Muscle of back (tissue), 11 donors: ENCODE data around the gene SMIM13. TPM values are rescaled to one million over a fixed set of nuclear protein-coding genes. Genes with fewer than 3 reads are reported as not detected.
A peak's percentile ranks its signal among the peaks of the same experiment; 100 is the strongest.

Source experiments
- DNase-seq, 3 donors: peaks; one replicate each; pipeline versions ENCODE4 v3.0.0 to v3.0.0-alpha.2; 2013
- polyA plus RNA-seq, 10 donors: library from polyadenylated mRNA; unstranded; fragments of 120-200 nt; gene quantifications; one replicate each; pipeline ENCODE4 v1.2.1, GENCODE V29; 2013; ENCODE audit not compliant: insufficient read length in 10 of 10

SMIM13 gene
- polyA plus RNA-seq, 10 donors, result 8.8 to 13.4 (median 10.7) TPM

- DNase-seq, result peak in 1 of 3 donors; percentile 20
These were observed 26.8 kb downstream of the SMIM13 start for GRCh38 chr6:11120271-11121005.

- DNase-seq, result peak in 2 of 3 donors; percentile 10 to 23
These were observed 28.2 kb downstream of the SMIM13 start for GRCh38 chr6:11121851-11122250.

GRCh38 chr6:11122380-11122779 is 28.7 kb downstream of the SMIM13 start:
- no peak for DNase-seq

DNA sequence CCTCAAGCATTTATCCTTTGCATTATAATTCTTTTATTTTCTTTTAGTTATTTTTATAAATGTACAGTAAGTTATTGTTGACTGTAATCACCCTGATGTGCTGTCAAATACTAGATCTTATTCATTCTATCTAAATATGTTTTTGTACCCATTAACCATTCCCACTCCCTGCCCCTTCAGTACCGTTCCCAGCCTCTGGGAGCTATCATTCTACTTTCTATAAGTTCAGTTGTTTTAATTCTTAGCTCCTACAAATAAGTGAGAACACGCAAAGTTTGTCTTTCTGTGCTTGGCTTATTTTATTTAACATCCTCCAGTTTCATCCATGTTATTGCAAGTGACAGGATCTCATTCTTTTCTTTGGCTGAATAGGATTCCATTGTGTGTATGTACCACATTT is 30.3 kb downstream of the SMIM13 start:
- no peak for DNase-seq

- no peak for DNase-seq
These were observed 33.2 kb downstream of the SMIM13 start for GRCh38 chr6:11126876-11127275.

GRCh38 chr6:11128608-11129007 is 35.0 kb downstream of the SMIM13 start:
- DNase-seq, result no peak

DNA sequence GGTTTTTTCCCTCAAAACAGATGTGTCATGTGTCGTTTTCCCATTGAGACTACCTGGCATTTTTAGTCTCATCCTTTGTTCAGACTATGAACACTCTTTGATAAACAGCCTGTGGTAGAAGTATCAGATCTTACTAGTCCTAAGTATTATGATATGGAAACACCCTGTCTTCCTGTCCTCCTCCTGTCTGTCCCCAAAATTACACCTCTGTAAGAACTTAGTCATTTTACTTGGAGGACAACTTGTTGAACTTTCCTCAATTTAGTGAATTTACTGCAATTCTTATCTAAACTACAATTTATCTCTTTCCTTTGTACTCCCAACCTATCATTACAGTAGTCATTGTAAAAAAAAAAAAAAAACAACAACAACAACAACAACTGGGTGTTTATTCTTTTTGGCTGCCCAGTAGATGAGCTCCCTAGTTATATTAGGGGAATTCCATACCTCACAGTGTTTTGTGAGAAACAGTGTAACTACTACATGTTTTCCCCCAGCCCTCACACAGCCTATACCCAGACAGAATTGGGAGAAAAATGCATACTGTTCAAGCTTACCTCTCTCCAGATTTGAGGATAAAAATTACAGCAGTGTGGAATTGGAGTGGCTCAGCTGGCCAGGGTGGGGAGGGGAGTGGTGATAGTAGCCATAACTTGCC is 36.4 kb downstream of the SMIM13 start:
- DNase-seq, result no peak

GRCh38 chr6:11130605-11131004 is 37.0 kb downstream of the SMIM13 start:
- no peak for DNase-seq

DNA sequence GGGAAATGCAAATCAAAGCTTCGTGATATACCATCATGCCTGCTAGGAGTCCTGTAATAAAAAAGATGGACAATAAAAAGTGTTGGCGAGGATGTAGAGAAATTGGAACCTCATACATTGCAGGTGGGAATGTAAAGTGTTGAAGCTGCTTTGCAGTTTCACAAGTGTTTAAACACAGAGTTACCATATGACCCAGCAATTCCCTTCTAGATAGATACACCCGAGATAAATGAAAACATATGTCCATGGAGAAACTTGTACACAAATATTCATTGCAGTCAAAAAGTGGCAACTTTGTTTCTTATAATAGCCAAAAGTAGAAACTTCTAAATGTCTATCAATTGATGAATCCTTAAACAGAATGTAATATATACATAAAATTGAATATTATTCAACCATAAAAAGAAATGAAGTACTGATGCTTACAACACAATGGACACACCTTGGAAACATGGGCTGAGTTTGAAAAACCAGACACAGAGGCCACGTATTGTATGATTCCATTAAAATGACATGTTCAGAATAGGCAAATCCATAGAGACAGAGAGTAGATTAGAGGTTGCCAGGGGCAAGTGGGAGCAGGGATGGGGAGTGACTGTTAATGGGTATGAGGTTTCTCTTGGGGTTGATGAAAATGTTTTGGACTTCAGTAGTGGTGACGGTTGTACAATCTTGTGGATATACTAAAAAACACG is 38.7 kb downstream of the SMIM13 start:
- no peak for DNase-seq

- DNase-seq, result no peak
These were observed 39.6 kb downstream of the SMIM13 start for GRCh38 chr6:11133281-11133680.

DNA sequence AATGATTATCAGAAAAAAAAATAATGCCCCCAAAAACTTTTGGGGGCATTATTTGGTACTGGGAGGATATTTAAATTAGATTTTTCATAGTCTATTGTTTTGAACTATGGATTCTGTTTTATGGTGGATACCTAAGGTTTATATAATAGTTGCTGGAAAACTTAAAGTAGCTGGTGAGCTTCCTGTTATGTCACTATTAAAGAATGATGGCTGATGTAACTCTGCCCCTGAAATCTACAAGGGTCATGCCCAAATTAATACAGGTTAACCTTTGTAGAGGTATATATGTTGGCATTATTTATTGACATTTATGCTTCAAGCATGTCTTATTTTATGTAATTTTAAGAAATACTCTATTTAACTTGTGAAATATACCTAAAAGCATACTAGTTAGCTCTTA is 43.2 kb downstream of the SMIM13 start:
- DNase-seq, result no peak

GRCh38 chr6:11139051-11139960 is 45.7 kb downstream of the SMIM13 start:
- DNase-seq, result no peak

- peak in 1 of 3 donors; percentile 18 for DNase-seq
These were observed 46.4 kb downstream of the SMIM13 start for GRCh38 chr6:11140056-11140455.

- no peak for DNase-seq
These were observed 47.7 kb downstream of the SMIM13 start for GRCh38 chr6:11141295-11141694.

DNA sequence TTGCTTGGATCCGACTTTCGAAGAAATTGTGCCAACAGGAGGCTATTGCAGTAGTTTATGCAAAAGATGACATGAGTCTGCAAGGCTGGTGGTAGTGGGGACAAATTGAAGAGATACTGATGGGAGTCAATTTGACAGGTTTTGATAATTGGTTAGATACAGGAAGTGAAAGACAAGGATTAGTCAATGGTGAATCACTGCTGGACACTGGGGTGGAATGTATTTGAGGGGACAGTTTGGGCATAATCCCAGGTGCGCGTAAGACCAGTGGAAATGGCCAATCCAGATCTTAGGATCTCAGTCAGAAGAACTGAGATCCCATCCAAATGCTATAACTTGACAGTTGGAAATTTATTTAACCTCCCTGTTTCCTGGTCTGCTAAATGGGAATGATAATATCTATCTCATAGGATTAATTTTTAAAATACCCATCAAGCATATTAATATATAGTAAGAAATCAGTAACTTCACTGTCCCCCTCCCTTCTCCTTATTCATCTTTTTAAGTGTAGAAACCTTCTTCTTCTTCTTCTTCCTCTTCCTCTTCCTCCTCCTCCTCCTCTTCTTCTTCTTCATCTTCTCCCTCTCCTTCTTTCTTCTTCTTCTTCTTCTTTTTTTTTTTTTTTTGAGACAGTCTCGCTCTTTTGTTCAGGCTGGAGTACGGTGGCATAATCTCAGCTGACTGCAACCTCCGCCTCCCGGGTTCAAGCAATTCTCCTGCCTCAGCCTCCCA is 48.8 kb downstream of the SMIM13 start:
- no peak for DNase-seq

DNA sequence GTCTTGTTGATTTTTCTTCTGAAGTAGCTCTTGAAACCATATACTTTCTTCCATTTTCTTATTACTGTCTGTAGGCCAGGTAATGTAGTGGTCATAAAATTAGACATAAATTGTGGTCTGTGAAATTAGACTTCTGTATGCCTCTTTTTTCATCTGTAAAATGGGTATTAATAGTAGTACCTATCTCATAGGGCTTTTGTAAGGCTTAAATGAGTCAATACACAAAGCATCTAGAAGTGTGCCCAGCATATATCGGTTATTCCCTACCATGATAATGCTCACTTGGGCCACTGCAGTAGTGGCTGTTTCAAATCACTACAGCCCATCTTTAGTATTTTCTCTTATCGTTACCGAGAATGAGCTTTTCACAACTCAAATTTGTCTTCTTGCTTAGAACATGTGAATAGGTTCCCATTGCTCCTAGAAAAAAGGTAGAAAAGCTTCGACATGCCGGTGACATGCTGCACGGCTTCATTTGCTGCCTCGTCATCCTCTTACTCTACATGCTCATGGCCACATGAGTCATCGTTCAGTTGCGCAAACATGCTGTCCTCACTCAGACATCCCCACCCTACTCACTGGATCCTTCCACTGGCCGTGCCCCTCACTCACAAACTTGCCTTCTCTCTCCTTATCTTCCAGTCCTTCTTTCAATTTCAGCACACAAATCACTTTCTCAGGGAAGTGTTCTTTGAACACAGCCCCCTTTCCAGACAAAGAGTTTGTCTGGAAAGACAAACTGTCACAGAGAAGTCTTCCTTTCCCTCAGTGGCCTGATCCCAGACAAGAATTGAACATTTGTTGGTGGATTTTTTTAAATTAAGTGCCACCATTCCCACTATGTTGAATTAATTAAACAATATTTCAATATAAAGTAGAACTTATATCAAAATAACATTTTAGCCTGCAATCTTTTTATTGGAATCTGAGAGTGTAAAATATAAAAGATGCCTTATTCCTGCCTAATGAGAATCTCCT is 50.0 kb downstream of the SMIM13 start:
- DNase-seq, result peak in 2 of 3 donors; percentile 26 to 47

GRCh38 chr6:11144393-11144851 is 50.8 kb downstream of the SMIM13 start:
- peak; percentile 56 to 86 (median 81) for DNase-seq

DNA sequence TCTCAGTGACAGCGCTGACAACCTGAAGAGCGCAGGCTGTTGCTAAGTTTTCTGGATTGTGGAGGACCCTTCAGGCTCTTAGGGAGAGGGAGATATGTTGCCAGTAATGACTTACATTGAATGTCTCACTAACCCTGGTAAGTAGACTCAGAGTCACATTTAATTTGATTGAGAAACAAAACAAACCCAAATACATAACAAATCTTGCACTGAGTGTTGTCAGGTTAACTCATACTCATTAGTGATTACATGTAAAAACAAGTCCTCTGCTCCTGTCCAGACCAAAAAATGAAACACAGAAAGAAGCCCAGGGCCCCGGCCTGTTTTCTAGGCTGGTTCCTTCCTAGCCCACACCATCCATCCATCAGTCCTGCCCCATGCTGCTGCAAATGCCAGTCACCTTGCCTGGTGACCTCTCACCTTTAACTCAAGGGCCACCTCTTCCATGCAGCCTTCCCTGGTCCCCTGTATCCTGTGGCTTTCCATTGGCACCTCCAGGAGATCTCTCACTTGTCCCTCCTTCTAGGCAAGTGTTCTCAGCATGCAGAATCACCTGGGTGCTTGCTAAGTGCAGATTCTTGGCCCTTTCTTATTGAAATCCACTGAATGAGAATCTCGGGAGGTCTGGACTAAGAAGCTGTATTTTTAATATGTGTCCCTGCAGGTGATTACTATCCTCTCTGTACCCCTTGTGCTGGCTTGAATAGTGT is 52.6 kb downstream of the SMIM13 start:
- no peak for DNase-seq

GRCh38 chr6:11149551-11149950 is 55.9 kb downstream of the SMIM13 start:
- DNase-seq, result no peak
